ENCODE measurements around the gene TRIM42.

Gene TRIM42

DNA sequence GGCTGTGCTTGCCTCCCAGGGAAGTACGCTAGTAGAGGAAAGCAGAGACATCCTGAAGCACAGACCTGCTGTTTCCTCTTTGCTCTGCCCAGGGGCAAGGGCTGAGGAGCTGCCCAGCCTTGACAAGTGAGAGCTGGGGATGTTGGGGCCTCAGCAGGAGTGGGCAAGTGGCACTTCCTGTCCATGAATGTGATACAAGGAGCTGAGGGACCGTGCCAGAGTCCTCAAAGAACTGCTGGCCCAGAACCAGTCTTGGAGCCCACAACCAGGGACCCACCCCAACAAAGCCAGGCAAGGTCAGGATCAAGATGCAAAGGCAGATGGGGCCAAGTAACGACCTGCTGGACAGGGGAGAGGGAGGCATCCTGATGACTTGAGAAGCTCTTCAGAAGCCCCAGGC, 70.3 kb downstream of the TRIM42 start:
- DNase-seq (ENCODE audit: low read depth): no peak
- no peak overlapping the region for H3K4me3 ChIP-seq (ENCODE audit: control insufficient read depth, low read depth, low read length)
- TF ChIP-seq, protein P1, sequence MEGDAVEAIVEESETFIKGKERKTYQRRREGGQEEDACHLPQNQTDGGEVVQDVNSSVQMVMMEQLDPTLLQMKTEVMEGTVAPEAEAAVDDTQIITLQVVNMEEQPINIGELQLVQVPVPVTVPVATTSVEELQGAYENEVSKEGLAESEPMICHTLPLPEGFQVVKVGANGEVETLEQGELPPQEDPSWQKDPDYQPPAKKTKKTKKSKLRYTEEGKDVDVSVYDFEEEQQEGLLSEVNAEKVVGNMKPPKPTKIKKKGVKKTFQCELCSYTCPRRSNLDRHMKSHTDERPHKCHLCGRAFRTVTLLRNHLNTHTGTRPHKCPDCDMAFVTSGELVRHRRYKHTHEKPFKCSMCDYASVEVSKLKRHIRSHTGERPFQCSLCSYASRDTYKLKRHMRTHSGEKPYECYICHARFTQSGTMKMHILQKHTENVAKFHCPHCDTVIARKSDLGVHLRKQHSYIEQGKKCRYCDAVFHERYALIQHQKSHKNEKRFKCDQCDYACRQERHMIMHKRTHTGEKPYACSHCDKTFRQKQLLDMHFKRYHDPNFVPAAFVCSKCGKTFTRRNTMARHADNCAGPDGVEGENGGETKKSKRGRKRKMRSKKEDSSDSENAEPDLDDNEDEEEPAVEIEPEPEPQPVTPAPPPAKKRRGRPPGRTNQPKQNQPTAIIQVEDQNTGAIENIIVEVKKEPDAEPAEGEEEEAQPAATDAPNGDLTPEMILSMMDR (conservative IDR thresholded peaks at IDR 0.05; ENCODE audit: control insufficient read depth, insufficient read depth, low read depth, low read length): no peak

DNA sequence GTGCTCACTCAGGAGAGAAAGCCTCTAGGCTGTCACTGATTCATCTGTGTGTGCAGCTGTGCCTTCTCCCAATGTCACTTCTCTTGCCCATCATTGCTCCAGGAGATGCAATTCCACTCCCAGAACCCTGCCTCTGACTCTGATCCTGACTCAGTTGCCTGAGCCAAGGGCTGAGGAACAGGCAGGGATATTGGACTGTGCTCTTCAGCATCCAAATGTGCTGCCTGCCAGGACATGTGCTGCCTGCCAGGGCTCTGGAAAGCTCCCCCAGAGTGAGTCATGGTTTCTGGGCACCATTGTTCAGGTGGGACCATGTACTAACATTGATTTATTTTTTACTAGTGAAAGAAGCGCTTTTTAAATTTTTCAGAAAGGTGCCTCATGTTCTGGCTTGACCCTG, 71.0 kb downstream of the TRIM42 start:
- no peak for DNase-seq (ENCODE audit: low read depth)
- TF ChIP-seq, protein P1 (conservative IDR thresholded peaks at IDR 0.05; ENCODE audit: control insufficient read depth, insufficient read depth, low read depth, low read length): no peak
- no peak overlapping the region for H3K4me3 ChIP-seq (ENCODE audit: control insufficient read depth, low read depth, low read length)
